ENCODE results near the gene PAWR. TPM values are rescaled to one million over a fixed set of nuclear protein-coding genes. Genes with fewer than 3 reads are reported as not detected.

Gene PAWR
- total RNA-seq, 6 experiments from 2014 or later, result 25.0 to 62.3 (median 28.9) TPM

DNA sequence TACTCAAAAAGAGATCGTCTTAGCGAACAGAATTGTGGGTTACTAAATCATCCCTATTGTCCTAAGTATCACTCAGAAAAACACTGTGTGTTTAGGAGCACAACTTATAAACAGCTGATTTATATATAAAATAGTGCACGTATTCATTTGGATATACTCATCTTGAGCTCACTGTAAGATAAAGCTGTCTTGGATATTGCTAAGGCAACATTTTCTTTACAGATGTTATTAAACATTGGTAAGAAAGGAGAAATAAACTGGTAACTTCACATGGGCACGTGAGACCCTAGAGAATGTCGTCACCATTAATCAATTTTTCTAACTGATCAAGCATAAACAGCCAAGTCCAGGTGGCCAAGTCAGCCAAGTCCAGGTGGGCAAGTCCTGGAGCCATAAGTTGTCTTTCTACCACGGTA is 1.7 kb downstream of the PAWR start:
- no peaks in the 10 kb centered on the region for H3K9me3 ChIP-seq
- H3K4me3 ChIP-seq, result peak overlapping the region; percentile 78 to 91 (median 81)
- DNase-seq, result no peak
- intact Hi-C loops (cut with DNase I), result no loop called here
- WGBS (ENCODE audit: insufficient coverage, low coverage, low lambda C conversion rate, missing lambda C conversion rate), result 3% methylated on average over 6 of the region's 6 CpGs
- peaks cover 0 to 19% (median 6%) of the 10 kb centered on the region in 4 donors for H3K4me1 ChIP-seq
- TF ChIP-seq, protein P1, sequence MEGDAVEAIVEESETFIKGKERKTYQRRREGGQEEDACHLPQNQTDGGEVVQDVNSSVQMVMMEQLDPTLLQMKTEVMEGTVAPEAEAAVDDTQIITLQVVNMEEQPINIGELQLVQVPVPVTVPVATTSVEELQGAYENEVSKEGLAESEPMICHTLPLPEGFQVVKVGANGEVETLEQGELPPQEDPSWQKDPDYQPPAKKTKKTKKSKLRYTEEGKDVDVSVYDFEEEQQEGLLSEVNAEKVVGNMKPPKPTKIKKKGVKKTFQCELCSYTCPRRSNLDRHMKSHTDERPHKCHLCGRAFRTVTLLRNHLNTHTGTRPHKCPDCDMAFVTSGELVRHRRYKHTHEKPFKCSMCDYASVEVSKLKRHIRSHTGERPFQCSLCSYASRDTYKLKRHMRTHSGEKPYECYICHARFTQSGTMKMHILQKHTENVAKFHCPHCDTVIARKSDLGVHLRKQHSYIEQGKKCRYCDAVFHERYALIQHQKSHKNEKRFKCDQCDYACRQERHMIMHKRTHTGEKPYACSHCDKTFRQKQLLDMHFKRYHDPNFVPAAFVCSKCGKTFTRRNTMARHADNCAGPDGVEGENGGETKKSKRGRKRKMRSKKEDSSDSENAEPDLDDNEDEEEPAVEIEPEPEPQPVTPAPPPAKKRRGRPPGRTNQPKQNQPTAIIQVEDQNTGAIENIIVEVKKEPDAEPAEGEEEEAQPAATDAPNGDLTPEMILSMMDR (IDR thresholded peaks at IDR 0.05), result no peak
- no peak for TF ChIP-seq POLR2A (IDR thresholded peaks at IDR 0.05)
- H3K27ac ChIP-seq, result peak overlapping the region; percentile 87 to 91 (median 89)
- ATAC-seq, result no peak
- no peaks in the 10 kb centered on the region for H3K27me3 ChIP-seq
- no peaks in the 10 kb centered on the region for H3K36me3 ChIP-seq

DNA sequence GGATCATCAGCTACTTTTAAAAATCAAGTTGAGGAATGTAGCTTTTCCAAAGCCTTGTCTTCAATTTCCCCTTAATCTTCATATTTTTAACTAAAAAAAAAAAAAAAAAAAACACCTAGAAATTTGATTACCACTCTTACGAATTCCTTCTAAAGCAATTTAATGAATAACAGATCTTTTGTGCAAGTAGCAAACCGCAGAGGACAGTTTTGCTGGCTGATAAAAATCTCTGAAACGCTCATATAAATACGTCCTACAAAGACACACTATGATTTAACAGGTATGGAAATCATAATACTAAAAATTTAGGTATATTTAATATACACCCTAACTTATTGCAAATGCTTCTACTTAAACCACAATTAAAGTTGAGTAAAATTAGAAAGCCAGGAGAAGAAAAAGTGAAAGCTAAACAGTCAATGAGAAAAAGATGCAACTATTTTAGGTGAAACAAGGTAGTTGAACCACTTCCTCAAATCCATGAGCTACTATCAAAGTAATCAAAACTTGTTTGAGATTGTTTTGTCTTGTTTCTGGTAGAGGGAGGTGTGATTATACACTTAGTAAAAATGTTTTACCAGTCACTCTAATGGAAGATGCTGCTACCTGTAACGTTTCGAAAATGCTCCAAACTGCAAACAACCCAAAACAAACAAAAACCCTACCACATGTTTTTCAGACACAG is 2.2 kb downstream of the PAWR start:
- Histone ChIP-seq H3K4me1 (peaks cover 0 to 19% (median 6%) of the 10 kb centered on the region in 4 donors), H3K27me3 (no peaks in the 10 kb centered on the region), H3K36me3 (no peaks in the 10 kb centered on the region), H3K9me3 (no peaks in the 10 kb centered on the region), H3K27ac (peak overlapping the region; percentile 87 to 91 (median 89)), H3K4me3 (peak overlapping the region; percentile 78 to 91 (median 81))
- TF ChIP-seq POLR2A (IDR thresholded peaks at IDR 0.05), result no peak
- TF ChIP-seq, protein P1 (IDR thresholded peaks at IDR 0.05), result no peak
- ATAC-seq (peak in 1 of 4 donors; percentile 1), DNase-seq (no peak)
- intact Hi-C loops (cut with DNase I), result no loop called here
- WGBS (ENCODE audit: insufficient coverage, low coverage, low lambda C conversion rate, missing lambda C conversion rate), result 4% methylated on average over 6 of the region's 6 CpGs

DNA sequence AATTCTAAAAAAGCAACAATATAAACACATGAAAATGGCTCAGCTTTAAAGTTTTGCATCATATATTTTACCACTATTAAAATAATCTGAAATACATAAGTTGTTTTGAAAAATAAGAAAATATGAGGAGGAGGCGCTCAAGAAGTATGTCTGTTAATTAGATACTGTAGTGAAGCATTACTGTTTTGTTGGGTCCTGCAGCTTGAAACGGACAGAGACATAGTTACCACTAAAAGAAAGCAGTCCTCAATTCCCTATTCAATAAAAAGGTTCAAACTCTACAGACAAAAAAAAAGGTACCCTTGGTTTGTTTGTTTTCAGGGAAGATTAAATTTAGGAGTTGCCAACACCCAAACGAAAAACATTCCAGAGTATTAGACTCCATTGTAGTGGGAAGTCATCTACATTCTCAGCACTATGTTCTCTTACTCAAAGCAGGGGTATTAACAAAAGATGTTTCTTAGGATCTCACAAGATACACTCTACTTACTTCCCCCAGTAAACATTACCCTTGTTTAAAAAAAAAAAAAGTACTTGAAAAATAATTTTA is 3.0 kb downstream of the PAWR start:
- no peaks in the 10 kb centered on the region for H3K9me3 ChIP-seq
- peaks cover 0 to 24% (median 6%) of the 10 kb centered on the region in 4 donors for H3K4me1 ChIP-seq
- intact Hi-C loops (cut with DNase I), result no loop called here
- no peaks in the 10 kb centered on the region for H3K27me3 ChIP-seq
- peak overlapping the region; percentile 48 to 91 (median 89) for H3K27ac ChIP-seq
- no peaks in the 10 kb centered on the region for H3K36me3 ChIP-seq
- DNase-seq (no peak), ATAC-seq (no peak)
- TF ChIP-seq POLR2A (IDR thresholded peaks at IDR 0.05), result no peak
- TF ChIP-seq, protein P1 (IDR thresholded peaks at IDR 0.05), result no peak
- 15% methylated on average over 3 of the region's 3 CpGs for WGBS (ENCODE audit: insufficient coverage, low coverage, low lambda C conversion rate, missing lambda C conversion rate)
- peak overlapping the region; percentile 78 to 91 (median 81) for H3K4me3 ChIP-seq

DNA sequence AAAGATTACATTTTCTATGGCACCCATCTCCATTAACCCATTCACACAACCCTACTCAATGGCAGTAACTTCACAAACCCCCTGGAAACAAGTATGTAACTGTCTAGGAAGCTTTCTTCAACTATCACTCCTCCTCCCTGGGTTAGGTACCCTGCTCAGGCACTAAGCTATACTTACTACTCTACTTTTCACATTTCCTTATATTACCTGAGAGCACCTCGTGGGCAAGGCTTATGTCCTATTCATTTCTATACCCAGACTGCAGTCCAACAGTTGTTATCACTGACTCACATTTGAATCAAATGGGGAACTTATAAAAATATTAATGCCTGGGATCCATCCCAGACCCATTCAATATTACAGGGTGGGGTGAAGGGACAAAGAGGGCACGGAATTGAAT is 4.6 kb downstream of the PAWR start:
- no peak overlapping the region for H3K4me3 ChIP-seq
- DNase-seq (no peak), ATAC-seq (no peak)
- H3K4me1 ChIP-seq, result peaks cover 0 to 25% (median 6%) of the 10 kb centered on the region in 4 donors
- 31% methylated on average over 2 of the region's 2 CpGs for WGBS (ENCODE audit: insufficient coverage, low coverage, low lambda C conversion rate, missing lambda C conversion rate)
- TF ChIP-seq, protein P1 (IDR thresholded peaks at IDR 0.05), result no peak
- no peak for TF ChIP-seq POLR2A (IDR thresholded peaks at IDR 0.05)
- no peaks in the 10 kb centered on the region for H3K27me3 ChIP-seq
- H3K27ac ChIP-seq, result peak overlapping the region in 1 of 3 donors; percentile 48
- H3K9me3 ChIP-seq, result no peaks in the 10 kb centered on the region
- intact Hi-C loops (cut with DNase I), result no loop called here
- H3K36me3 ChIP-seq, result no peaks in the 10 kb centered on the region

Measured in right lobe of liver (tissue), 6 donors.